Stomach (tissue), 9 donors: ENCODE results near the gene SMNDC1. TPM values are rescaled to one million over a fixed set of nuclear protein-coding genes. Genes with fewer than 3 reads are reported as not detected.
A peak's percentile ranks its signal among the peaks of the same experiment; 100 is the strongest.

Experiments used
- DNase-seq, 2 donors: peaks; one replicate each; pipeline versions ENCODE4 v3.0.0 to v3.0.0-alpha.2; 2013 to 2019
- H3K27ac ChIP-seq, 5 donors: fragments of 200-600 bp in 4 of 5; sonication (generic) in 4 of 5; one replicate each; pipeline ENCODE4 v1.5.1; 2013 to 2019; ENCODE audit warnings: mild to moderate bottlenecking in 1 of 5, moderate library complexity in 1 of 5
- H3K27me3 ChIP-seq, 3 donors: fragments of 200-600 bp; sonication (generic); one replicate each; pipeline ENCODE4 v1.5.1; 2017 to 2019; ENCODE audit warnings: mixed run types in 1 of 3
- H3K36me3 ChIP-seq, 4 donors: fragments of 200-600 bp; sonication (generic); 1 replicate in 3 of 4; 2 replicates in 1 of 4; pipeline ENCODE4 v1.5.1; 2016 to 2019
- H3K4me1 ChIP-seq, 4 donors: fragments of 200-600 bp; sonication (generic); one replicate each; pipeline ENCODE4 v1.5.1; 2016 to 2019
- H3K4me3 ChIP-seq, 4 donors: fragments of 200-600 bp; sonication (generic) in 3 of 4; one replicate each; pipeline ENCODE4 v1.5.1; 2016 to 2019; ENCODE audit warnings: mild to moderate bottlenecking in 1 of 4
- H3K9me3 ChIP-seq, 4 donors: fragments of 200-600 bp; sonication (generic); one replicate each; pipeline ENCODE4 v1.5.1; 2016 to 2019
- CTCF ChIP-seq, 7 experiments: fragments of 450-650 bp in 4 of 7; fragments of 200-600 bp in 3 of 7; sonication (generic) in 3 of 7; IDR thresholded peaks; one replicate each; pipeline ENCODE4 v1.5.1; 2016 to 2019; ENCODE audit warnings: antibody characterized with exemption in 7 of 7, control low read depth in 2 of 7, mild to moderate bottlenecking in 1 of 7
- EP300 ChIP-seq: sonication (generic); formaldehyde crosslinking; IDR thresholded peaks from one replicate; pipeline ENCODE4 v1.6.1; 2017; ENCODE audit warnings: antibody characterized with exemption
- POLR2A ChIP-seq, 4 donors: fragments of 450-650 bp; IDR thresholded peaks; one replicate each; pipeline ENCODE4 v1.6.1; 2016; ENCODE audit warnings: antibody characterized with exemption in 4 of 4, control low read depth in 2 of 4, mild to moderate bottlenecking in 1 of 4, moderate library complexity in 1 of 4
- POLR2AphosphoS5 ChIP-seq, 3 donors: sonication (generic); formaldehyde crosslinking; IDR thresholded peaks; one replicate each; pipeline ENCODE4 v1.6.1; 2016; ENCODE audit warnings: antibody characterized with exemption in 3 of 3
- WGBS, 5 donors: extraction: QIAGEN DNeasy Blood & Tissue Kit in 3 of 5; methylation state at CpG; one replicate each; pipeline versions ENCODE4 v1.1.5 to v1.1.7; 2013 to 2018; 5-methylcytosine and 5-hydroxymethylcytosine counted together
- intact Hi-C: fragments of 100-400 bp; cut with DNase I; formaldehyde crosslinking; loops from one replicate; pipeline ENCODE4 v1.15.1; 2023; ENCODE audit warnings: low total_unique reads
- polyA plus RNA-seq, 3 donors: library from polyadenylated mRNA; stranded (reverse); fragments of 200-250 nt; gene quantifications; one replicate each; pipeline ENCODE4 v1.2.3, GENCODE V29; 2013
- total RNA-seq, 5 donors: library from RNA; depleted of rRNA; stranded (reverse); fragments of >200 nt; gene quantifications; one replicate each; pipeline versions ENCODE4 v1.1.0 to v1.2.3, GENCODE V29; 2014 to 2016
- donor health status: healthy with polysubstance abuse.
- donor health status: Bipolar disorder and iron deficiency.
- donor health status: healthy.

Gene SMNDC1
- total and polyA plus RNA-seq, 8 donors, result 7.7 to 31.6 (median 15.2) TPM

- intact Hi-C loops, result loop anchor here (5.0 kb wide), 1 partner anchor 236 kb away; no protein-coding TSS in a partner anchor
- 0 to 4% (median 2%) methylated on average over 3 of the region's 3 CpGs for WGBS, 5 donors
- TF ChIP-seq CTCF (IDR thresholded peaks at IDR 0.05), result peak in 5 of 7 experiments; percentile 32 to 73 (median 55)
- TF ChIP-seq POLR2AphosphoS5 (IDR thresholded peaks at IDR 0.05), result no peak
- TF ChIP-seq EP300, result no peak
- Histone ChIP-seq H3K9me3 (no peaks in the 10 kb centered on the region), H3K36me3 (no peaks in the 10 kb centered on the region), H3K4me1 (peaks cover 0 to 12% (median under 1%) of the 10 kb centered on the region in 4 donors), H3K4me3 (no peak overlapping the region), H3K27me3 (no peaks in the 10 kb centered on the region), H3K27ac (no peak overlapping the region)
- peak; percentile 57 to 80 for DNase-seq
Observed at GRCh38 chr10:110311357-110311949, 6.7 kb upstream of the SMNDC1 start.

GRCh38 chr10:110310741-110311140 is 6.0 kb upstream of the SMNDC1 start:
- H3K27me3 ChIP-seq, result no peaks in the 10 kb centered on the region
- no peak for DNase-seq
- H3K9me3 ChIP-seq, result no peaks in the 10 kb centered on the region
- TF ChIP-seq CTCF (IDR thresholded peaks at IDR 0.05) (no peak), POLR2AphosphoS5 (IDR thresholded peaks at IDR 0.05) (no peak), EP300 (no peak), POLR2A (IDR thresholded peaks at IDR 0.05) (no peak)
- no peak overlapping the region for H3K27ac ChIP-seq
- H3K4me3 ChIP-seq, result no peak overlapping the region
- peaks cover 0 to 19% (median 5%) of the 10 kb centered on the region in 4 donors for H3K4me1 ChIP-seq
- intact Hi-C loops, result loop anchor here (5.0 kb wide), 1 partner anchor 237 kb away; no protein-coding TSS in a partner anchor
- no peaks in the 10 kb centered on the region for H3K36me3 ChIP-seq
- 32 to 49% (median 46%) methylated on average over 3 of the region's 3 CpGs for WGBS, 5 donors

GRCh38 chr10:110307805-110308204 is 3.1 kb upstream of the SMNDC1 start:
- H3K9me3 ChIP-seq, result no peaks in the 10 kb centered on the region
- DNase-seq, result no peak
- H3K27me3 ChIP-seq, result no peaks in the 10 kb centered on the region
- intact Hi-C loops, result no loop called here
- H3K36me3 ChIP-seq, result peaks cover 0 to 5% (median 2%) of the 10 kb centered on the region in 4 donors
- no peak overlapping the region for H3K4me3 ChIP-seq
- no peak overlapping the region for H3K27ac ChIP-seq
- no peak for TF ChIP-seq POLR2AphosphoS5 (IDR thresholded peaks at IDR 0.05)
- no peak for TF ChIP-seq POLR2A (IDR thresholded peaks at IDR 0.05)
- no peak for TF ChIP-seq CTCF (IDR thresholded peaks at IDR 0.05)
- TF ChIP-seq EP300, result no peak
- H3K4me1 ChIP-seq, result peaks cover 10 to 34% (median 22%) of the 10 kb centered on the region in 4 donors
- 30 to 49% (median 44%) methylated on average over 4 of the region's 4 CpGs for WGBS, 5 donors

- Histone ChIP-seq H3K27me3 (no peaks in the 10 kb centered on the region), H3K4me1 (peaks cover 22 to 43% (median 36%) of the 10 kb centered on the region in 4 donors), H3K36me3 (peaks cover 0 to 19% (median 16%) of the 10 kb centered on the region in 4 donors), H3K9me3 (no peaks in the 10 kb centered on the region), H3K27ac (peak overlapping the region in 2 of 5 donors; percentile 92 to 96), H3K4me3 (no peak overlapping the region)
- TF ChIP-seq POLR2A (IDR thresholded peaks at IDR 0.05) (no peak), POLR2AphosphoS5 (IDR thresholded peaks at IDR 0.05) (no peak), EP300 (no peak), CTCF (IDR thresholded peaks at IDR 0.05) (no peak)
- DNase-seq, result no peak
- WGBS, 5 donors, result 1 to 6% (median 2%) methylated on average over 2 of the region's 2 CpGs
- intact Hi-C loops, result no loop called here
Observed at GRCh38 chr10:110306452-110306768, 1.7 kb upstream of the SMNDC1 start.
